WTC11 (cell line): ENCODE data around the gene RFX3. TPM values are rescaled to one million over a fixed set of nuclear protein-coding genes. Genes with fewer than 3 reads are reported as not detected.

ENCODE experiments used
- ATAC-seq: fragments of 200-7000 bp; cut with Tn5 transposase; 2 replicates; pipeline ENCODE4 v1.10.0; 2021; ENCODE audit warnings: mild to moderate bottlenecking, moderate library complexity
- CTCF ChIA-PET: fragments of 300-600 bp; sonication (Branson Sonifier 250); formaldehyde crosslinking; loops from one replicate; lab custom pipeline; 2021; ENCODE audit warnings: antibody characterized with exemption; lab: Charles Lee
- POLR2A ChIA-PET: fragments of 350-600 bp; sonication (Branson Sonifier 250); formaldehyde crosslinking; loops from one replicate; lab custom pipeline; 2021; ENCODE audit warnings: antibody characterized with exemption; lab: Charles Lee
- DNase-seq: peaks from one replicate; pipeline ENCODE4 v3.0.0; 2021; ENCODE audit warnings: low spot score
- H3K27ac Mint-ChIP-seq: 2 replicates; pipeline ENCODE4 v1.8.0; 2021; ENCODE audit warnings: mixed read lengths
- H3K27me3 Mint-ChIP-seq: 2 replicates; pipeline ENCODE4 v1.8.0; 2021; ENCODE audit warnings: low read depth, mild to moderate bottlenecking, moderate library complexity, mixed read lengths
- H3K36me3 Mint-ChIP-seq: 2 replicates; pipeline ENCODE4 v1.8.0; 2021; ENCODE audit warnings: mixed read lengths
- H3K4me1 Mint-ChIP-seq: 2 replicates; pipeline ENCODE4 v1.8.0; 2022; ENCODE audit warnings: mixed read lengths
- H3K4me3 Mint-ChIP-seq: 2 replicates; pipeline ENCODE4 v1.8.0; 2021; ENCODE audit warnings: mild to moderate bottlenecking, moderate library complexity, mixed read lengths
- H3K9me3 Mint-ChIP-seq: 2 replicates; pipeline ENCODE4 v1.8.0; 2021; ENCODE audit warnings: mixed read lengths
- ARID4B ChIP-seq: sonication (generic); formaldehyde crosslinking; IDR thresholded peaks from 2 replicates; pipeline ENCODE4 v1.8.0; 2023; ENCODE audit warnings: missing genetic modification reagents, mild to moderate bottlenecking, borderline replicate concordance
- ATF1 ChIP-seq: sonication (generic); formaldehyde crosslinking; IDR thresholded peaks from 2 replicates; pipeline ENCODE4 v1.8.1; 2023; ENCODE audit warnings: mild to moderate bottlenecking, moderate library complexity, missing genetic modification reagents
- CREB1 ChIP-seq: sonication (generic); formaldehyde crosslinking; IDR thresholded peaks from 2 replicates; pipeline ENCODE4 v1.8.0; 2023; ENCODE audit warnings: mild to moderate bottlenecking, missing genetic modification reagents
- E2F1 ChIP-seq: sonication (generic); formaldehyde crosslinking; IDR thresholded peaks from 2 replicates; pipeline ENCODE4 v1.8.0; 2022; ENCODE audit warnings: mild to moderate bottlenecking, missing genetic modification reagents
- GTF2I ChIP-seq: fragments of 250-450 bp; sonication (Bioruptor Pico); conservative IDR thresholded peaks from 2 replicates; pipeline ENCODE4 v1.4.0; 2021; ENCODE audit warnings: mild to moderate bottlenecking
- HMGA2 ChIP-seq: fragments of 250-450 bp; sonication (Bioruptor Pico); IDR thresholded peaks from 2 replicates; pipeline ENCODE4 v1.4.0; 2021; ENCODE audit warnings: mild to moderate bottlenecking, moderate library complexity
- HMGXB4 ChIP-seq: sonication (generic); formaldehyde crosslinking; IDR thresholded peaks from 2 replicates; pipeline ENCODE4 v1.8.1; 2023; ENCODE audit warnings: mild to moderate bottlenecking, moderate library complexity, missing genetic modification reagents
- MXD4 ChIP-seq: fragments of 250-450 bp; sonication (Bioruptor Pico); IDR thresholded peaks from 2 replicates; pipeline ENCODE4 v1.8.0; 2021; ENCODE audit warnings: mild to moderate bottlenecking, moderate library complexity, borderline replicate concordance
- NFE2L1 ChIP-seq: sonication (generic); formaldehyde crosslinking; IDR thresholded peaks from 2 replicates; pipeline ENCODE4 v1.8.1; 2023; ENCODE audit warnings: missing genetic modification reagents
- RORB ChIP-seq: fragments of 250-450 bp; sonication (Bioruptor Pico); IDR thresholded peaks from 2 replicates; pipeline ENCODE4 v1.9.0; 2021; ENCODE audit warnings: mild to moderate bottlenecking
- SMAD4 ChIP-seq: sonication (generic); formaldehyde crosslinking; IDR thresholded peaks from 2 replicates; pipeline ENCODE4 v1.8.0; 2022; ENCODE audit warnings: mild to moderate bottlenecking, missing genetic modification reagents
- SOX15 ChIP-seq: fragments of 250-450 bp; sonication (Bioruptor Pico); IDR thresholded peaks from 2 replicates; pipeline ENCODE4 v1.9.0; 2021; ENCODE audit warnings: mild to moderate bottlenecking
- STAT6 ChIP-seq: sonication (generic); formaldehyde crosslinking; conservative IDR thresholded peaks from 2 replicates; pipeline ENCODE4 v1.8.1; 2023; ENCODE audit warnings: mild to moderate bottlenecking, low read depth, missing genetic modification reagents, moderate library complexity
- TCF7 ChIP-seq: sonication (generic); formaldehyde crosslinking; IDR thresholded peaks from 2 replicates; pipeline ENCODE4 v1.8.0; 2022; ENCODE audit warnings: mild to moderate bottlenecking, low read depth, missing genetic modification reagents, moderate library complexity
- USF2 ChIP-seq: sonication (generic); formaldehyde crosslinking; IDR thresholded peaks from 2 replicates; pipeline ENCODE4 v1.8.1; 2023; ENCODE audit warnings: mild to moderate bottlenecking, missing genetic modification reagents, moderate library complexity
- ZBTB21 ChIP-seq: sonication (generic); formaldehyde crosslinking; IDR thresholded peaks from 2 replicates; pipeline ENCODE4 v1.8.1; 2023; ENCODE audit warnings: mild to moderate bottlenecking, missing genetic modification reagents, borderline replicate concordance
- ZNF232 ChIP-seq: sonication (generic); formaldehyde crosslinking; IDR thresholded peaks from 2 replicates; pipeline ENCODE4 v1.8.0; 2022; ENCODE audit warnings: mild to moderate bottlenecking, missing genetic modification reagents
- ZNF281 ChIP-seq: sonication (generic); formaldehyde crosslinking; IDR thresholded peaks from 2 replicates; pipeline ENCODE4 v1.8.0; 2023; ENCODE audit warnings: mild to moderate bottlenecking, missing genetic modification reagents
- ZNF416 ChIP-seq: fragments of 250-450 bp; sonication (Bioruptor Pico); IDR thresholded peaks from 2 replicates; pipeline ENCODE4 v1.9.0; 2021; ENCODE audit warnings: mild to moderate bottlenecking, inconsistent platforms
- ZNF425 ChIP-seq: fragments of 250-450 bp; sonication (Bioruptor Pico); conservative IDR thresholded peaks from 2 replicates; pipeline ENCODE4 v1.9.0; 2021; ENCODE audit warnings: mild to moderate bottlenecking
- total RNA-seq: library from RNA; stranded (reverse); gene quantifications from 3 replicates; pipeline ENCODE4 v1.2.3, GENCODE V29; 2021

The RFX3 gene
- total RNA-seq, 1 experiment from 2014 or later, result 13.7 TPM

- Mint-ChIP-seq H3K4me1 (no peaks in the 10 kb centered on the region), H3K9me3 (0 out of 2 replicates have a peak, but pooled peaks cover 5% of the 10 kb centered on the region), H3K4me3 (no peak overlapping the region), H3K27ac (no peak overlapping the region), H3K36me3 (no peaks in the 10 kb centered on the region), H3K27me3 (no peaks in the 10 kb centered on the region)
- POLR2A ChIA-PET, result no interaction called here
- CTCF ChIA-PET, result no interaction called here
- no peak for TF ChIP-seq GTF2I (CRISPR knock-in tag)
- ATAC-seq, result no peak
- DNase-seq, result no peak
Observed at GRCh38 chr9:3446313-3446712, 79.5 kb downstream of the RFX3 start.

GRCh38 chr9:3444016-3444415, 81.8 kb downstream of the RFX3 start:
- no peak overlapping the region for H3K27ac Mint-ChIP-seq
- H3K36me3 Mint-ChIP-seq, result no peaks in the 10 kb centered on the region
- H3K4me1 Mint-ChIP-seq, result 0 out of 2 replicates have a peak, but pooled peaks cover 3% of the 10 kb centered on the region
- H3K9me3 Mint-ChIP-seq, result 0 out of 2 replicates have a peak, but pooled peaks cover 5% of the 10 kb centered on the region
- no peak for DNase-seq
- ATAC-seq, result no peak
- H3K27me3 Mint-ChIP-seq, result no peaks in the 10 kb centered on the region
- ChIA-PET CTCF (no interaction called here), POLR2A (no interaction called here)
- no peak overlapping the region for H3K4me3 Mint-ChIP-seq
- no peak for TF ChIP-seq SOX15
- TF ChIP-seq E2F1 (CRISPR knock-in tag), result no peak
- no peak for TF ChIP-seq NFE2L1 (CRISPR knock-in tag)
- no peak for TF ChIP-seq HMGXB4 (CRISPR knock-in tag)
- no peak for TF ChIP-seq ZNF416 (CRISPR knock-in tag)
- TF ChIP-seq STAT6, result no peak
- no peak for TF ChIP-seq SMAD4 (CRISPR knock-in tag)
- TF ChIP-seq ZNF425 (CRISPR knock-in tag), result no peak
- TF ChIP-seq ARID4B (CRISPR knock-in tag), result no peak
- TF ChIP-seq ZNF281 (CRISPR knock-in tag), result no peak
- TF ChIP-seq ZBTB21 (CRISPR knock-in tag), result no peak
- TF ChIP-seq ZNF232 (CRISPR knock-in tag), result no peak
- TF ChIP-seq ATF1 (CRISPR knock-in tag), result no peak
- TF ChIP-seq TCF7, result no peak
- no peak for TF ChIP-seq RORB (CRISPR knock-in tag)
- no peak for TF ChIP-seq USF2
- no peak for TF ChIP-seq MXD4 (CRISPR knock-in tag)
- no peak for TF ChIP-seq HMGA2 (CRISPR knock-in tag)
- no peak for TF ChIP-seq CREB1 (CRISPR knock-in tag)
